HAP-1 (cell line): Measurements from ENCODE around the gene BICDL2.

Experiments used
- DNase-seq, 2 experiments: peaks; one replicate each; pipeline ENCODE4 v3.0.0-alpha.2; 2016 to 2020; ENCODE audit warnings: low spot score in 2 of 2
- H3K27me3 ChIP-seq: fragments of 250-450 bp; sonication (Bioruptor Pico); 2 replicates; pipeline ENCODE4 v1.5.1; 2020; ENCODE audit warnings: low read depth, mild to moderate bottlenecking, moderate library complexity
- H3K36me3 ChIP-seq: fragments of 250-450 bp; sonication (Bioruptor Pico); replicated peaks from 2 replicates; pipeline ENCODE4 v1.5.1; 2020; ENCODE audit warnings: mild to moderate bottlenecking
- H3K4me1 ChIP-seq: fragments of 250-450 bp; sonication (Bioruptor Pico); 2 replicates; pipeline ENCODE4 v1.5.1; 2020; ENCODE audit warnings: mild to moderate bottlenecking
- H3K4me3 ChIP-seq: fragments of 250-450 bp; sonication (Bioruptor Pico); 2 replicates; pipeline ENCODE4 v1.5.1; 2020; ENCODE audit warnings: mild to moderate bottlenecking, moderate library complexity
- H3K9me3 ChIP-seq: fragments of 250-450 bp; sonication (Bioruptor Pico); 2 replicates; pipeline ENCODE4 v1.5.1; 2020; ENCODE audit warnings: mild to moderate bottlenecking, moderate library complexity
- in situ Hi-C: fragments of 300-500 bp; cut with MboI; formaldehyde crosslinking; loops from 3 replicates; pipeline ENCODE4 v1.14.3; 2020; ENCODE audit warnings: low sequenced_read_pairs, inconsistent platforms, mixed read lengths

The BICDL2 gene

GRCh38 chr16:3000540-3000939 is 36.2 kb downstream of the BICDL2 start:
- in situ Hi-C loops: no loop called here
- Histone ChIP-seq H3K36me3 (no peaks in the 10 kb centered on the region), H3K9me3 (no peaks in the 10 kb centered on the region), H3K4me3 (no peak overlapping the region), H3K27me3 (peaks cover 3% of the 10 kb centered on the region; the same call in 1 of the 2 replicates), H3K4me1 (peaks cover 4% of the 10 kb centered on the region)
- no peak for DNase-seq

- DNase-seq: no peak
- peaks cover 2% of the 10 kb centered on the region for H3K4me1 ChIP-seq
- H3K36me3 ChIP-seq: no peaks in the 10 kb centered on the region
- H3K9me3 ChIP-seq: no peaks in the 10 kb centered on the region
- in situ Hi-C loops: no loop called here
- peaks cover 3% of the 10 kb centered on the region; the same call in 1 of the 2 replicates for H3K27me3 ChIP-seq
- H3K4me3 ChIP-seq: no peak overlapping the region
Observed at GRCh38 chr16:2999929-3000328, 36.8 kb downstream of the BICDL2 start.

DNA sequence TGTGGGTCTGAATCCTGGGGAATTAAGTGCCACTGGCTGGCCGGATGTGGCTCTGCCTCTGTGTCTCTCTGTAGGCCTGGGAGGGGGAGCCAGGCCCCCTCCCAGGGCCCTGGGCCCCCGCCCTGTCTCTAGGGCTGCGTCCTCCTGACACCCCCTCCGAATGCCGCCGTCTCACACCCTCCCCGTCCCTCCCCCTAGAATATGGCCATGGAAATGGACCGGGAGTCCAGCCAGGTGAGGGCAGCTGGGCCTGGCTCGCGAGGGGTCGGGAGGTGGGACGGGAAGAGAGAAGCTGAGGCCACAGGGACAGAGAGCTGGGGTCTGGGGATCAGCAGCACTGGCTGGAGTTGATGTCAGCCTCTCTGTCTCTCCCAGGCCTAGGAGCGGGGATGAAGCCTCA is 40.4 kb downstream of the BICDL2 start:
- Histone ChIP-seq H3K27me3 (peaks cover 3% of the 10 kb centered on the region; the same call in 1 of the 2 replicates), H3K4me1 (no peaks in the 10 kb centered on the region), H3K36me3 (no peaks in the 10 kb centered on the region), H3K9me3 (no peaks in the 10 kb centered on the region), H3K4me3 (no peak overlapping the region)
- in situ Hi-C loops: no loop called here
- no peak for DNase-seq

DNA sequence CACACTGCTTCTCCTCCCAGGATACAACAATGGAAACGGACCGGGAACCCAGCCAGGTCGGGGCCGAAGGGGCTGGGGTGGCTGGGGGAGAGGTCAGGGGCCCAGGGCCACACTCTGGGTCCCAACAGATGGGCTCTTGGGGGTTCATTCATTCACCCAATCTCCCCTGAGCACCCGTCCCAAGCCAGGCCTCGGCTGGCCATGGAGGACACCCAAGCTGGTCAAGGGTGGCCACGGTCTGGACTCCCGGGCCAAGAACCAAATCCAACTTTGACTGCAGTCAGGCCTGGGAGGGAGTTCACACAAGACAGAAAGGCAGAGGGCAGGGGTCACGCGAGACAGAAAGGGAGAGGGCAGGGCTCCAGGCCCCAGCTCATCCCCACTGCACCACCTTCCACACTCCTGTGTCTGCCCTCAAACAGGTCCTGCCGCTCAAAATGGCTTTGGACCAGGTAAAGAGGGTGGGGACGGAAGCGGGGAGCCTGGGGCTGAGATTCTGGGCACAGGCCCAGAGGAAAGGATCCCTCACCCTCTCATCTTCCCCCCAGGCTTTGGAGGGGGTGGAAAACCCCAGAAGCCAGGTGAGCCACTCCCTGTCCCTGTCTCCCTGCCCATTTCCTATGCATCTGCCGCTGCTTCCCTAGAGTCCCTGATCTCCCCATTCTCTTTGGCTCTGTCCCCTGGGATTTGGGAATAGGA is 44.2 kb downstream of the BICDL2 start:
- no peak overlapping the region for H3K4me3 ChIP-seq
- peaks cover 3% of the 10 kb centered on the region; the same call in 1 of the 2 replicates for H3K27me3 ChIP-seq
- no peaks in the 10 kb centered on the region for H3K4me1 ChIP-seq
- in situ Hi-C loops: no loop called here
- H3K9me3 ChIP-seq: no peaks in the 10 kb centered on the region
- no peaks in the 10 kb centered on the region for H3K36me3 ChIP-seq
- DNase-seq: no peak

DNA sequence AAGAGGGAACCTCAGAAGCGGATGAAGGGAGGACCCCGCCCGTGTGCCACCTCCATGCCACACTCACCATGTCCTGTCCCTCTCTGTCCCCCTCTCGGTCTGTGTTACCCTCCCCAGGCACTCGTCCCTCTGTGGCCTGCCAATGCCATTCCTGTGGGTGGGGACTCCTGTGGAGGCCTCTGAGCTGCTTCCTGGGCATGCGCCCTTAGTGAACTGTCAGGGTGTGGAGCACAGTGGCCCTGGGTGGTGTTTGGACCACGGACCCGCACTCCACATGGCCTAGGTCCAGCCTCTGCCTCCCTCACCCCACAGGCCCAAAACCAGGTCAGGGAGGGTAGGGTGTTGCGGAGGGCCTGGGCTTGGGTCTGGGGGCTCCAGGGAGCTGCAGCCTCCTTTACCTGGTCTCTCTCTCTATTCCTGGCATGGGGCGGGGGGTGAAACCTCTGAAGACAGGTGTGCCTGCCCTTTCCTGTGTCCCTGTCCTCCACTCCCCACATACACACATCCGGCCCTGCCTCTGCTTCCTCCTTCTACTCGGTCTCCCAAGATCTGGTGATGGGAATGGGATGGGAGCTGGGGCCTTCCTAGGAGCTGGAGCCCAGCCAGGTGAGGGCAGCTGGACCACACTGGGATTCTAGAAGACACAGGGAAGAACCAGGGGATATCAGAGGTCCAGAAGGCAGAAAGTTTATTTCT is 45.0 kb downstream of the BICDL2 start:
- no peak for DNase-seq
- in situ Hi-C loops: no loop called here
- H3K4me1 ChIP-seq: no peaks in the 10 kb centered on the region
- H3K36me3 ChIP-seq: no peaks in the 10 kb centered on the region
- H3K4me3 ChIP-seq: no peak overlapping the region
- no peaks in the 10 kb centered on the region for H3K9me3 ChIP-seq
- peaks cover 3% of the 10 kb centered on the region; the same call in 1 of the 2 replicates for H3K27me3 ChIP-seq

DNA sequence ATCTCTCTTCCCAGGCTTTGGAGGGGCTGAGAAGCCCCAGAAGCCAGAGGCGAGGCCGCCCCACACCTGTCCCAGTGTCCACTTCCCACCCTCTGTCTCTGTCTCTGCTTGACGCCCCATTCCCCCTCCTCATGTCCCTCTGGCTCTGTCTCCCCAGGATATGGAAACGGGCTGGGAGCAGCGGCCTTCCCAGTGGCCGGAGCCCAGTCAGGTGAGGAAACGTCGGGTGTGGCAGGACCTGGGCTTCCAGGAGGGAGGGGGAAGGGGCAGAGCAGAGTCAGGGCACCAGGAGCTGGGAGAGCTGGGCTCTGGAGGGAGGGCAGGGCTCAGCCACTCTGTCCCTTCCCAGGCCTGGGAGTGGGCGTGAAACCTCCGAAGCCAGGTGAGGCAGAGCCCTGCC is 45.9 kb downstream of the BICDL2 start:
- no peak for DNase-seq
- Histone ChIP-seq H3K4me1 (no peaks in the 10 kb centered on the region), H3K4me3 (no peak overlapping the region), H3K9me3 (no peaks in the 10 kb centered on the region), H3K36me3 (no peaks in the 10 kb centered on the region), H3K27me3 (peaks cover 3% of the 10 kb centered on the region; the same call in 1 of the 2 replicates)
- in situ Hi-C loops: no loop called here

DNA sequence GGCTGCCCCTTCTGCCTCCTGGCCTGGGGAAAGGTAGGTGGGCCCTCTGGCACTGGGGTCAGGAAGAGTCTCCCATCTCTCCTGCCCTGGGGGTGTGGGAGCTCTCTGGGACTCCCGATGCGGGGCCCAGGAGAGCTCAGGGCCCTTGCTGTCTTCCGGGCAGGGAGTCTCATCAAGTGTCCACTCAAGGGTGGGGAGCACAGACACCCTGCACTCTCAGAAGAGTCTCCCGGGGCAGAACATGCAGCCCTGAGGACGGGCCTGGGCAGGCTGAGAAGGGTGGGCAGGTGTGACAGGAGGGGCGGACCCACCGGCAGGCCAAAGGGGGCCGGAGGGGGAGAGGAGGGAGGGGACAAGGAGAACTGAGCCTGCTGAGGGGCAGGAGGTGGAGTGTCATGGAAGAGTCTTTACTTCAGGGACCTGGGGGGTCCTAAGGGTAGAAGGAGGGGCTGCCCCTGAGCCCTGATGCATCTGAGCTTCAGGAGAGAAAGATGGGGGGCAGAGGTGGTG is 48.1 kb downstream of the BICDL2 start:
- no peak overlapping the region for H3K4me3 ChIP-seq
- H3K4me1 ChIP-seq: peaks cover 4% of the 10 kb centered on the region
- peaks cover 3% of the 10 kb centered on the region; the same call in 1 of the 2 replicates for H3K27me3 ChIP-seq
- no peaks in the 10 kb centered on the region for H3K9me3 ChIP-seq
- in situ Hi-C loops: no loop called here
- no peaks in the 10 kb centered on the region for H3K36me3 ChIP-seq
- no peak for DNase-seq

GRCh38 chr16:2987833-2988232 is 48.9 kb downstream of the BICDL2 start:
- Histone ChIP-seq H3K27me3 (peaks cover 3% of the 10 kb centered on the region; the same call in 1 of the 2 replicates), H3K4me1 (peaks cover 7% of the 10 kb centered on the region), H3K4me3 (no peak overlapping the region), H3K36me3 (no peaks in the 10 kb centered on the region), H3K9me3 (no peaks in the 10 kb centered on the region)
- in situ Hi-C loops: no loop called here
- DNase-seq: no peak

DNA sequence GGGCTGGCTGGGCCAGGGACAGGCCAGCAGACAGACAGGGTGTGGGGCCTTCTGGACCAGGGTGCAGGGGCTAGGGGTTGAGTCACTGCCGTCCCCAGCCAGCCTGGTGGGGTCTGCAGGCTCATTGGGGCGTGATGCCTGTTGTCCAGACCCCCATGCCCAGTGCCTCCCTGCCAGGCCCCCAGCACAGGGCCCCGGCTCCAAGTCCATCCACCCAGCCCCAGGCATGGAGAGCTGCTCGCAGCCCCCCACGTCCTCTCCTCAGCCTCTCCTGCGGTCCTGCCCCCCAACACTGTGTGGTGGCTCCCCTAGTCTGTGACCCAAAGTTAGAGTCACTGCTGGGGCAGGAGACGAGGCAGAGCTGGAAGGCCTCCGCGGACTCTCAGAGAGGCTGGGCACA is 49.5 kb downstream of the BICDL2 start:
- in situ Hi-C loops: no loop called here
- Histone ChIP-seq H3K9me3 (no peaks in the 10 kb centered on the region), H3K4me1 (peaks cover 7% of the 10 kb centered on the region), H3K36me3 (no peaks in the 10 kb centered on the region), H3K4me3 (no peak overlapping the region), H3K27me3 (peaks cover 3% of the 10 kb centered on the region; the same call in 1 of the 2 replicates)
- DNase-seq: no peak

GRCh38 chr16:2986623-2987188 is 50.0 kb downstream of the BICDL2 start:
- Histone ChIP-seq H3K4me3 (no peak overlapping the region), H3K9me3 (no peaks in the 10 kb centered on the region), H3K4me1 (peaks cover 9% of the 10 kb centered on the region), H3K27me3 (peaks cover 3% of the 10 kb centered on the region; the same call in 1 of the 2 replicates), H3K36me3 (no peaks in the 10 kb centered on the region)
- in situ Hi-C loops: no loop called here
- no peak for DNase-seq

DNA sequence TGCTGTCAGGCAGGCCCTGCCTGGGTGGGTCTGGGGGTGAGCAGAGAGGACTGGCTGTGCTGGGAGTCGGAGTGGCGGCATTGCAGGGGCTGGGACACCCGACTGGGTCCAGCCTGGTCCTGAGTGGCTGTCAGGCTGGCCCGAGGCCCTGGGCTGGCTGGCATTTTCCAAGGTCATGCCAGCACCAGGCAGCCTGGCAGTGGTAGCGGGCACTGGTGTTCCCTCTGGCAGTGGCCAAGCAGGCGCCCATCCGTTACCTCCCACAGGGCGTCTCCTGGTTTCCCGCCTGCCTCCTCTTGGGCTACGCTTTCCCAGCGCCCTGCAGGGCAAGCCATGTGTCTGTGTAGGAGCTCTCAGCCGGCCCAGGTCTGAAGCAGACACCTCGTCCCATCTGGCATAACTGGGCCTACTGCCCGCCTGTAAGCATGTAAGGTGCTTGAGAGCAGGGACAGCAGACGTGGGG is 50.8 kb downstream of the BICDL2 start:
- no peak overlapping the region for H3K4me3 ChIP-seq
- in situ Hi-C loops: no loop called here
- peaks cover 17% of the 10 kb centered on the region for H3K4me1 ChIP-seq
- no peak for DNase-seq
- no peaks in the 10 kb centered on the region for H3K36me3 ChIP-seq
- no peaks in the 10 kb centered on the region for H3K9me3 ChIP-seq
- H3K27me3 ChIP-seq: peaks cover 3% of the 10 kb centered on the region; the same call in 1 of the 2 replicates

DNA sequence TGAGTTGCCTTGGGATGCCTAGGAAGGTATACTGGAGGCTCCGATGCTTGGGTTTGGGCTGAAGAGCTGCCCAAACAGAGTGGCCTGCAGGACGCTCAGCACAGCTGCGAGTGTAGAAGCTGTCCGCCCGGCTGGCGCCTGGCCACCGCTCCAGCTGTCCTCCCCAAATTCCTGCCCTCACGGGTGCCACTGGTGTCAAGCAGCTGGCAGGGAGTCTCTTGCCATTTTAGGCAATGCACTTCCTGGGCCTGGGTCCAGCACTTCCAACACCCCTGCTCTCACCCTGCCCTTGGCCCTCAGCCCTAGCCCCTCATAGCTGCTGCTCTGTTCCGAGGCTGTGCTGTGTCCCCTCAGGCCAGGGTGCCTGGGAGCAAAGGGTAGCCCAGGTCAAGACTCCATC is 51.3 kb downstream of the BICDL2 start:
- DNase-seq: no peak
- peaks cover 21% of the 10 kb centered on the region for H3K4me1 ChIP-seq
- H3K9me3 ChIP-seq: no peaks in the 10 kb centered on the region
- no peak overlapping the region for H3K4me3 ChIP-seq
- in situ Hi-C loops: no loop called here
- H3K27me3 ChIP-seq: peaks cover 3% of the 10 kb centered on the region; the same call in 1 of the 2 replicates
- H3K36me3 ChIP-seq: no peaks in the 10 kb centered on the region

GRCh38 chr16:2983706-2984136 is 53.0 kb downstream of the BICDL2 start:
- DNase-seq: peak; percentile 79 to 93
- H3K36me3 ChIP-seq: peaks cover 7% of the 10 kb centered on the region
- 0 out of 2 replicates have a peak overlapping the region, but pooled peaks have one; percentile 14 for H3K4me3 ChIP-seq
- no peaks in the 10 kb centered on the region for H3K27me3 ChIP-seq
- peaks cover 30% of the 10 kb centered on the region for H3K4me1 ChIP-seq
- no peaks in the 10 kb centered on the region for H3K9me3 ChIP-seq
- in situ Hi-C loops: no loop called here

DNA sequence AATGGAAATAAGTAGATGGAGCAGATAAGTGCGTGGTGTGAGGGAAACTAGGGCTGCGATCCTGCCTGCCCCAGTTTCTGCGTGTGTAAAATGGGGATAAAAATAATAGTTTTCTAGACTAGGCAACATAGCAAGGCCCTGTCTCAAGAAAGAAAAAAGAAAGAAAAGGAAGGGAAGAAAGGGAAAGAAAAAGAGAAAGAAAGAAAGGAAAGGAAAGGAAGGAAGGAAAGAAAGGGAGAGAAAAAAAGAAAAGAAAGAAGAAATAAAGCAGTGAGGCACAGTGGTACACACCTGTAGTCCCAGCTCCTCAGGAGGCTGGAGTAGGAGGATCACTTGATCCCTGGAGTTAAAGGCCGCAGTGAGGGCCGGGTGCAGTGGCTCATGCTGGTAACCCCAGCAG is 54.3 kb downstream of the BICDL2 start:
- DNase-seq: no peak
- Histone ChIP-seq H3K27me3 (no peaks in the 10 kb centered on the region), H3K4me3 (no peak overlapping the region), H3K9me3 (no peaks in the 10 kb centered on the region), H3K36me3 (peaks cover 20% of the 10 kb centered on the region), H3K4me1 (peaks cover 37% of the 10 kb centered on the region)
- in situ Hi-C loops: no loop called here
